LNCaP clone FGC (cell line): Measurements from ENCODE around the gene EHMT1.

Experiments used
- DNase-seq: peaks from one replicate; pipeline ENCODE4 v3.0.0-alpha.2; 2011; ENCODE audit warnings: low read depth
- H3K4me3 ChIP-seq: 2 replicates; pipeline ENCODE4 v1.5.1; 2011; ENCODE audit warnings: mild to moderate bottlenecking, low read depth, low read length, control low read depth
- CTCF ChIP-seq: IDR thresholded peaks from 2 replicates; pipeline ENCODE4 v1.5.1; 2012; ENCODE audit warnings: mild to moderate bottlenecking; ENCODE audit not compliant: control insufficient read depth, insufficient read depth; ENCODE audit errors: extremely low read depth

EHMT1 gene

GRCh38 chr9:137814841-137815240 lies 196.0 kb downstream of the EHMT1 start:
- DNase-seq = no peak
- TF ChIP-seq CTCF = no peak
- H3K4me3 ChIP-seq = no peak overlapping the region

DNA sequence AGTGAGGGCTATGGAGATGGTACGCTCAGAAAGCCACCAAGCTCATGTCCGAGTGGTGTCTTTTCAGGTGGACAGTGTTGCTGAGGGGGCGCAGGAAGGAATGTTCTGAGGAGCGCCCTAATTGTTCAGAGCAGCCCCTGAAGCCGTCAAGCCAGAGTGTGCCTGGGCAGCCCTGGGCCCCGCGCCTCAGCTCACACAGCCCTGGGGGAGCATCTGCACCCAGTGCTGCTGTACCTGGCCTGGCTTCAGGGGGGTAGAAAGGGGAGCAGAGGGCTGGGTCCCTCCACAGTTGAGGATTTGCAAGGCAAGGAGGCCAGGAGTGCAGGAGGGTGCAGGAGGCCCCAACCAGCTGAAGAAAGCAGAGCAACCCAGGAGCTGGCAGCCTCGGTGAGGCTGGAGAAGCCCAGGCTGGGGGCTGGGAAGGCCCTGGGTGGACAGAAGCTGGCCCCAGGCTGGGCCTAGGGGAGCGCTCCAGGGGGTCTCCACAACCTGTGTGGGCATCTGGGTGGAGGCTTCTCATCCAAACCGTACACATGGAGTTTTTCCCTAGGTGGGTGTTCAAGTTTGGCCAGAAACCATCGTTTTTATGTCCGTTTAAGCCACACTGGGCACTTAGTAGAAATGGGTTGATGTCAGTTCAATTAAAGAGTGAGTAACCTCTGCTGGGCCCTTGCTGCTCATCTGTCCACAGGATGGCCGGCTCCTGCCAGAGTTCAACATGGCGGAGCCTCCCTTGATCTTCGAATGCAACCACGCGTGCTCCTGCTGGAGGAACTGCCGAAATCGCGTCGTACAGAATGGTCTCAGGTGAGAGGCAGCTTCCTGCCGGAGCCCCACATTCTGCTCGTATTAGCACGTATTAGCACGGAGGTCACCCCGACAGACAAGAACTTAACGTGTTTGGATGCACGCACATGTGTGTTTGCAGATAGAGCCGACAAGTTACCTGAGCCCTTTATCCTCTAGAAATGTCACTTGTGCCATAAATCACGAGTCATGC lies 196.8 kb downstream of the EHMT1 start:
- no peak for TF ChIP-seq CTCF
- no peak for DNase-seq
- no peak overlapping the region for H3K4me3 ChIP-seq

DNA sequence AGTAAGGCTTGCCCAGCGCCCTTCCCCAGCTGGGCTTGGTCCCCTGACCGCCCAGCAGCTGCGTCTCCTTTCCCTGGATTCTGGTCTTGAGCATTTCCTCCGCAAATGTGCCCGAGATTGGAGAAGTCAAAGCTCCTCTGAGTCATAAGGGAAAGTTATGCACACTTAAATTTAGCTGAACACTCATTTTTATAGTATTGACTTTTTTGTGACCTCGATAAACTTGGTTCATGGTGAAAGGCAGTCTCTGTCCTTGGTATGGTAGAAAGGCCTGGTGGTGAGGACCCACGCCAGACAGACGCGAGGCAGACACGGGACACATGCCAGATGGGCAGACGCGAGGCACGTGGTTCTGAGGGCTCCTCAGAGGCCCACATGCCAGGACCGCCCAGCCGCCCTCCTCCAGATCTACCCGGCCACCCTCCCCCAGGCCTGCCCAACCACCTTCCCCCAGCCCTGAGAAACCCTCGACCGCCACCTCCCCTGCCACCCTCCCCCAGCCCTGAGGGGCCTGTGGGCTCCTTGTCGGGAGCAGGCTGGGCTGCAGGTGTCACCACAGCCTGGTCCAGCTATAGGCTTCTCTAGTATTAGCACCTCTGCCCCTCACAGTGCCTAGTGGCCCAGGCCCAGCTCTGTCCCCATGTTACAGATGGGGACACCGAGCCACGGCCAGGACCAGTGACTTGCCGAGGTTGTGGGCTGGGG lies 197.9 kb downstream of the EHMT1 start:
- H3K4me3 ChIP-seq = no peak overlapping the region
- no peak for DNase-seq
- no peak for TF ChIP-seq CTCF

GRCh38 chr9:137817236-137818200 lies 198.7 kb downstream of the EHMT1 start:
- DNase-seq = no peak
- TF ChIP-seq CTCF = no peak
- H3K4me3 ChIP-seq = no peak overlapping the region

- TF ChIP-seq CTCF = no peak
- DNase-seq = no peak
- H3K4me3 ChIP-seq = no peak overlapping the region
These were observed 199.5 kb downstream of the EHMT1 start for GRCh38 chr9:137818286-137818685.

DNA sequence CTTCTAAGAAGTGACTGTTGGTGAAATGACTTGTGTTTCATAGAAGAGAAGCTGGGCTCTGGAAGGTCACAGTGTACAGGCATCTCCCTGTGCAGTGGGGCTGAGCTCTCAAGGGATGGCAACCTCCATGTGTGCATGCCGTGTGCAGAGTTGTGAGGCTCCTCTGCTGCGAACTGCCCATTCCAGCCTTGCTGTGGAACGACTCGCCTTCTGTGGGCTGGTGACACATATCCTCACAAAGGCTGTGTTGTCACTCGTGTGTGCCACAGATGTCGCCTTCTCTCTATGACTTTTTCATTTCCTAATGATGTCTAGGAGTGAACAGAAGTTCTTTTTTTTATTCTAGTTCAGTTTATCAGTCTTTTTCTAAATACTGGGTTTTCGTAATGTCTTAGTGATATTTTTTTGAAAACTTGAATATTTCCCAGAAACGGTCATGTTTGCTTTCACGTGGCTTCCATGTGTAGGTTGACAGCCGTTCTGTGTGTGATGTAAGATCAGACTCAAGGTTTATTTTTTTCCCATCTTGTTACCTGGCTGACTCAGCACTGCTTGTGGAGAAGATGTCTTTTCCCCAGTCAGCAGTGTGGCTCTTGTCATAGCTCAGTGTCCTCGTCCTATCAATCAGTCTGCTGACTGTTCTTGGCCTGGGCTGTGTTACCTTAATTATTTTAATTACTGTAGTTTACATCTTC lies 201.5 kb downstream of the EHMT1 start:
- TF ChIP-seq CTCF = no peak
- H3K4me3 ChIP-seq = no peak overlapping the region
- DNase-seq = no peak
